SK-N-SH (cell line): ENCODE results near the gene NR5A2. TPM values are rescaled to one million over a fixed set of nuclear protein-coding genes. Genes with fewer than 3 reads are reported as not detected.

Source experiments
- CTCF ChIA-PET: fragments of 300-600, 350-600 bp; formaldehyde crosslinking; extraction: SDS; loops from one replicate; lab custom pipeline; 2021; lab: Yijun Ruan, JAX
- POLR2A ChIA-PET: fragments of 350-600 bp; sonication (Branson Sonifier 250); formaldehyde crosslinking; extraction: SDS; loops from one replicate; lab custom pipeline; 2020; ENCODE audit warnings: antibody characterized with exemption, inconsistent platforms; lab: Yijun Ruan, JAX
- DNase-seq: peaks from one replicate; pipeline ENCODE4 v3.0.0; 2012
- H2AFZ ChIP-seq: fragments of 200-600 bp; sonication (generic); 2 replicates; pipeline ENCODE4 v1.8.1; 2016; ENCODE audit warnings: antibody characterized with exemption, mild to moderate bottlenecking, low read depth
- H3F3A ChIP-seq: fragments of 200-600 bp; sonication (generic); replicated peaks from 2 replicates; pipeline ENCODE3; 2016; ENCODE audit warnings: antibody characterized with exemption, mild to moderate bottlenecking; ENCODE audit not compliant: insufficient read depth
- H3K27ac ChIP-seq, 2 experiments: fragments of 200-500 bp in 1 of 2; fragments of 200-600 bp in 1 of 2; sonication (Bioruptor generic) in 1 of 2; sonication (generic), shearing (Covaris generic) in 1 of 2; 2 replicates each; pipeline versions ENCODE4 v1.5.1 to v1.6.1; 2014 to 2016; ENCODE audit warnings: low read depth in 2 of 2, inconsistent platforms in 1 of 2, low read length in 1 of 2, mild to moderate bottlenecking in 1 of 2, mixed read lengths in 1 of 2
- H3K27me3 ChIP-seq: fragments of 200-600 bp; sonication (generic), shearing (Covaris generic); 2 replicates; pipeline ENCODE4 v1.6.1; 2016; ENCODE audit warnings: mixed run types; ENCODE audit not compliant: insufficient read depth
- H3K36me3 ChIP-seq, 2 experiments: fragments of 200-500 bp in 1 of 2; fragments of 200-600 bp in 1 of 2; sonication (Bioruptor generic) in 1 of 2; sonication (generic) in 1 of 2; replicated peaks in 1 of 2; 2 replicates each; pipeline versions ENCODE3 to v1.5.1; 2014 to 2016; ENCODE audit warnings: low read length in 1 of 2, mild to moderate bottlenecking in 1 of 2; ENCODE audit not compliant: insufficient read depth in 2 of 2, control insufficient read depth in 1 of 2
- H3K4me1 ChIP-seq, 2 experiments: fragments of 200-500 bp in 1 of 2; fragments of 200-600 bp in 1 of 2; sonication (Bioruptor generic) in 1 of 2; sonication (generic), shearing (Covaris generic) in 1 of 2; 2 replicates each; pipeline versions ENCODE4 v1.5.1 to v1.6.1; 2014 to 2016; ENCODE audit warnings: low read depth in 1 of 2, low read length in 1 of 2, mixed run types in 1 of 2; ENCODE audit not compliant: insufficient read depth in 2 of 2, control insufficient read depth in 1 of 2
- H3K4me2 ChIP-seq: fragments of 200-600 bp; sonication (generic), shearing (Covaris generic); 2 replicates; pipeline ENCODE4 v1.6.1; 2017; ENCODE audit warnings: mixed run types
- H3K4me3 ChIP-seq, 2 experiments: fragments of 200-500 bp in 1 of 2; fragments of 200-600 bp in 1 of 2; sonication (Bioruptor generic) in 1 of 2; sonication (generic), shearing (Covaris generic) in 1 of 2; 2 replicates each; pipeline versions ENCODE4 v1.5.1 to v1.8.1; 2014 to 2016; ENCODE audit warnings: low read depth in 2 of 2, inconsistent platforms in 1 of 2, low read length in 1 of 2, mild to moderate bottlenecking in 1 of 2, mixed read lengths in 1 of 2, moderate library complexity in 1 of 2
- H3K79me2 ChIP-seq: fragments of 200-600 bp; sonication (generic); 2 replicates; pipeline ENCODE4 v1.8.1; 2017; ENCODE audit warnings: mild to moderate bottlenecking; ENCODE audit not compliant: insufficient read depth
- H3K9ac ChIP-seq: fragments of 200-600 bp; sonication (generic); 2 replicates; pipeline ENCODE4 v1.6.1; 2017; ENCODE audit warnings: mixed run types
- H3K9me2 ChIP-seq: fragments of 200-600 bp; sonication (generic); 2 replicates; pipeline ENCODE4 v1.6.1; 2017; ENCODE audit warnings: mixed run types
- H3K9me3 ChIP-seq: fragments of 200-600 bp; sonication (generic); 2 replicates; pipeline ENCODE4 v1.6.1; 2017; ENCODE audit warnings: mixed run types, mild to moderate bottlenecking, moderate library complexity
- H4K20me1 ChIP-seq: fragments of 200-600 bp; sonication (generic); 2 replicates; pipeline ENCODE4 v1.6.1; 2017; ENCODE audit warnings: mild to moderate bottlenecking, mixed run types; ENCODE audit not compliant: insufficient read depth
- ELF1 ChIP-seq: IDR thresholded peaks from 2 replicates; pipeline ENCODE4 v1.4.0; 2012
- FOSL2 ChIP-seq: IDR thresholded peaks from 2 replicates; pipeline ENCODE4 v1.4.0; 2012; ENCODE audit warnings: low read depth, mild to moderate bottlenecking, moderate library complexity, borderline replicate concordance
- FOXJ3 ChIP-seq: sonication (generic); formaldehyde crosslinking; IDR thresholded peaks from 2 replicates; pipeline ENCODE4 v1.5.1; 2020; ENCODE audit warnings: mild to moderate bottlenecking, missing genetic modification reagents
- FOXM1 ChIP-seq: IDR thresholded peaks from 2 replicates; pipeline ENCODE4 v1.4.0; 2012; ENCODE audit warnings: low read depth, mild to moderate bottlenecking
- GABPA ChIP-seq: IDR thresholded peaks from 2 replicates; pipeline ENCODE4 v1.4.0; 2012; ENCODE audit warnings: low read depth, mild to moderate bottlenecking
- GATA2 ChIP-seq: sonication (generic); formaldehyde crosslinking; IDR thresholded peaks from 2 replicates; pipeline ENCODE4 v1.5.0; 2020; ENCODE audit warnings: mild to moderate bottlenecking, missing genetic modification reagents
- JUND ChIP-seq: IDR thresholded peaks from 2 replicates; pipeline ENCODE4 v1.4.0; 2012
- MAX ChIP-seq: IDR thresholded peaks from 2 replicates; pipeline ENCODE4 v1.4.0; 2012; ENCODE audit warnings: low read depth
- MEF2A ChIP-seq: IDR thresholded peaks from 2 replicates; pipeline ENCODE4 v1.4.0; 2012; ENCODE audit warnings: low read depth, borderline replicate concordance
- NFIC ChIP-seq: IDR thresholded peaks from 2 replicates; pipeline ENCODE4 v1.4.0; 2012; ENCODE audit warnings: borderline replicate concordance
- POLR2AphosphoS5 ChIP-seq: IDR thresholded peaks from 2 replicates; pipeline ENCODE4 v1.6.1; 2012; ENCODE audit warnings: low read depth, low read length
- RCOR1 ChIP-seq: fragments of 150-350 bp; IDR thresholded peaks from 2 replicates; pipeline ENCODE4 v1.6.1; 2017; ENCODE audit warnings: antibody characterized with exemption, low read length
- TAF1 ChIP-seq: IDR thresholded peaks from 2 replicates; pipeline ENCODE4 v1.6.1; 2012; ENCODE audit warnings: low read depth, mild to moderate bottlenecking, low read length, moderate library complexity, borderline replicate concordance
- TCF12 ChIP-seq: IDR thresholded peaks from 2 replicates; pipeline ENCODE4 v1.4.0; 2012
- USF2 ChIP-seq: fragments of 150-350 bp; IDR thresholded peaks from 2 replicates; pipeline ENCODE4 v1.6.1; 2017; ENCODE audit warnings: antibody characterized with exemption, low read length, low read depth, borderline replicate concordance
- ZBTB33 ChIP-seq: IDR thresholded peaks from 2 replicates; pipeline ENCODE4 v1.4.0; 2012; ENCODE audit warnings: low read depth, borderline replicate concordance
- WGBS: methylation state at CpG from one replicate; pipeline ENCODE4 v1.1.6; 2017; ENCODE audit warnings: low lambda C conversion rate; 5-methylcytosine and 5-hydroxymethylcytosine counted together
- polyA plus RNA-seq, 3 experiments: library from polyadenylated mRNA; depleted of rRNA; stranded (reverse); fragments of >200 nt; gene quantifications; 2 replicates each; pipeline ENCODE4 v1.2.3, GENCODE V29; 2012

NR5A2 gene
- polyA plus RNA-seq, 1 of the 3 experiments (the other 2 are of a cell fraction), result not detected

- Histone ChIP-seq H3K79me2 (no peaks in the 10 kb centered on the region), H3K27ac (no peak overlapping the region), H3K4me2 (peak overlapping the region; percentile 95), H3K9ac (no peak overlapping the region), H3K4me1 (peaks cover 10 to 24% of the 10 kb centered on the region in 2 experiments; a peak in 3 of 4 replicates), H3K36me3 (no peaks in the 10 kb centered on the region), H3K9me2 (no peaks in the 10 kb centered on the region), H4K20me1 (no peaks in the 10 kb centered on the region), H3K4me3 (peak overlapping the region; percentile 41 to 47), H3F3A (no peaks in the 10 kb centered on the region), H3K27me3 (peaks cover 98% of the 10 kb centered on the region), H3K9me3 (no peaks in the 10 kb centered on the region), H2AFZ (0 out of 2 replicates have a peak overlapping the region, but pooled peaks have one; percentile 58)
- no peak for TF ChIP-seq MEF2A
- no peak for TF ChIP-seq TCF12
- TF ChIP-seq GABPA, result no peak
- no peak for TF ChIP-seq NFIC
- no peak for TF ChIP-seq GATA2 (CRISPR knock-in tag)
- TF ChIP-seq USF2, result no peak
- no peak for TF ChIP-seq ELF1
- no peak for TF ChIP-seq FOXJ3 (CRISPR knock-in tag)
- TF ChIP-seq ZBTB33, result no peak
- no peak for TF ChIP-seq MAX
- no peak for TF ChIP-seq POLR2AphosphoS5
- TF ChIP-seq RCOR1, result no peak
- no peak for TF ChIP-seq FOSL2
- no peak for TF ChIP-seq JUND
- TF ChIP-seq FOXM1, result no peak
- no peak for TF ChIP-seq TAF1
- ChIA-PET POLR2A (no interaction called here), CTCF (interaction anchor here (1.1 kb wide), 1 partner anchor 355 kb away, joined by 3 read pairs; no protein-coding TSS in a partner anchor)
- WGBS, result under 1% methylated on average over 56 of the region's 79 CpGs
- peak; percentile 76 for DNase-seq
These were observed 11.7 kb downstream of the NR5A2 start for GRCh38 chr1:200038981-200039848.
